SK-N-SH treated with all-trans-retinoic acid at 6 μM for 48 hours (cell line): ENCODE measurements around the gene CENPT.

Experiments
- ATAC-seq: fragments of 200-7000 bp; cut with Tn5 transposase; 3 replicates; pipeline ENCODE4 v1.9.1; 2020; ENCODE audit warnings: mild to moderate bottlenecking, moderate library complexity
- ARNTL ChIP-seq: fragments of 450-650 bp; formaldehyde crosslinking; IDR thresholded peaks from 2 replicates; pipeline ENCODE4 v1.5.0; 2020; ENCODE audit warnings: low read depth, mild to moderate bottlenecking, moderate library complexity, borderline replicate concordance
- GLIS3 ChIP-seq: fragments of 250-450 bp; sonication (Bioruptor Pico); IDR thresholded peaks from 2 replicates; pipeline ENCODE4 v1.5.0; 2020; ENCODE audit warnings: mild to moderate bottlenecking, moderate library complexity
- OSR1 ChIP-seq: fragments of 250-450 bp; sonication (Bioruptor Pico); IDR thresholded peaks from 2 replicates; pipeline ENCODE4 v1.8.0; 2022; ENCODE audit warnings: moderate library complexity, mild to moderate bottlenecking, inconsistent platforms
- PPARA ChIP-seq: fragments of 250-450 bp; sonication (Bioruptor Pico); IDR thresholded peaks from 2 replicates; pipeline ENCODE4 v1.5.0; 2020; ENCODE audit warnings: mild to moderate bottlenecking, borderline replicate concordance
- RARB ChIP-seq: fragments of 250-450 bp; sonication (Bioruptor Pico); IDR thresholded peaks from 2 replicates; pipeline ENCODE4 v1.8.0; 2021; ENCODE audit warnings: mild to moderate bottlenecking, moderate library complexity
- SNAI2 ChIP-seq: fragments of 250-450 bp; sonication (Bioruptor Pico); IDR thresholded peaks from 2 replicates; pipeline ENCODE4 v1.5.0; 2020; ENCODE audit warnings: mild to moderate bottlenecking, moderate library complexity
- TCF4 ChIP-seq: fragments of 250-450 bp; sonication (Bioruptor Pico); IDR thresholded peaks from 2 replicates; pipeline ENCODE4 v1.8.0; 2021; ENCODE audit warnings: mild to moderate bottlenecking, moderate library complexity, borderline replicate concordance
- ZC3H10 ChIP-seq: fragments of 250-450 bp; sonication (Bioruptor Pico); IDR thresholded peaks from 2 replicates; pipeline ENCODE4 v1.5.1; 2021; ENCODE audit warnings: mild to moderate bottlenecking, moderate library complexity
- ZFP3 ChIP-seq: fragments of 250-450 bp; sonication (Bioruptor Pico); IDR thresholded peaks from 2 replicates; pipeline ENCODE4 v1.5.0; 2020; ENCODE audit warnings: mild to moderate bottlenecking, moderate library complexity
- ZNF565 ChIP-seq: fragments of 450-650 bp; formaldehyde crosslinking; conservative IDR thresholded peaks from 2 replicates; pipeline ENCODE4 v1.5.0; 2020; ENCODE audit warnings: low read depth, mild to moderate bottlenecking, moderate library complexity
- ZNF70 ChIP-seq: fragments of 450-650 bp; formaldehyde crosslinking; IDR thresholded peaks from 2 replicates; pipeline ENCODE4 v1.5.0; 2020; ENCODE audit warnings: mild to moderate bottlenecking, moderate library complexity
- ZNF8 ChIP-seq: fragments of 450-650 bp; formaldehyde crosslinking; IDR thresholded peaks from 2 replicates; pipeline ENCODE4 v1.5.0; 2020; ENCODE audit warnings: mild to moderate bottlenecking, moderate library complexity
- TF ChIP-seq, protein P1 (sequence below): fragments of 250-450 bp; sonication (Bioruptor Pico); IDR thresholded peaks from 2 replicates; pipeline ENCODE4 v1.5.0; 2020; ENCODE audit warnings: mild to moderate bottlenecking, moderate library complexity
- TF ChIP-seq, protein P2 (sequence below): fragments of 250-450 bp; sonication (Bioruptor Pico); IDR thresholded peaks from 2 replicates; pipeline ENCODE4 v1.5.1; 2021; ENCODE audit warnings: mild to moderate bottlenecking, moderate library complexity
- TF ChIP-seq, protein P3 (sequence below): fragments of 250-450 bp; sonication (Bioruptor Pico); IDR thresholded peaks from 2 replicates; pipeline ENCODE4 v1.8.0; 2020; ENCODE audit warnings: mild to moderate bottlenecking, moderate library complexity, borderline replicate concordance
- TF ChIP-seq, protein P4 (sequence below): fragments of 250-450 bp; sonication (Bioruptor Pico); IDR thresholded peaks from 2 replicates; pipeline ENCODE4 v1.5.1; 2020; ENCODE audit warnings: low read depth, mild to moderate bottlenecking, moderate library complexity

CENPT gene

DNA sequence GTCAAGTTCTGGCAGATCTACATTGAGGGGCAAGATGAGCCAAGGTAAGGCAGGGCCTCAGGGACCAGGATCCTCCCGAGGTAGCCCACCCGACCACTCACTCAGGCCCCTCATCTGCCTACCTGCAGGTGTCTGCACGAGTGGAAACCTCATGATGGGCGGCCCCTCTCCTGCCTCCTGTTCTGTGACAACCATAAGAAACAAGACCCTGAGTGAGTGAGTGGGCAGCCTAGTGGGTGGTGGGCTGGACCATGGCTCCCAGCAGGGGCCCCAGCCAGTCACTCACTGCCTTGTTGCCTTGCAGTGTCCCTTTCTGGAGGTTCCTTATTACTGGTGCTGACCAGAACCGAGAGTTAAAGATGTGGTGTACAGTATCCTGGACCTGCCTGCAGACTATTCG, 30.7 kb upstream of the CENPT start:
- no peak for TF ChIP-seq ARNTL (CRISPR knock-in tag)
- TF ChIP-seq, protein P1, sequence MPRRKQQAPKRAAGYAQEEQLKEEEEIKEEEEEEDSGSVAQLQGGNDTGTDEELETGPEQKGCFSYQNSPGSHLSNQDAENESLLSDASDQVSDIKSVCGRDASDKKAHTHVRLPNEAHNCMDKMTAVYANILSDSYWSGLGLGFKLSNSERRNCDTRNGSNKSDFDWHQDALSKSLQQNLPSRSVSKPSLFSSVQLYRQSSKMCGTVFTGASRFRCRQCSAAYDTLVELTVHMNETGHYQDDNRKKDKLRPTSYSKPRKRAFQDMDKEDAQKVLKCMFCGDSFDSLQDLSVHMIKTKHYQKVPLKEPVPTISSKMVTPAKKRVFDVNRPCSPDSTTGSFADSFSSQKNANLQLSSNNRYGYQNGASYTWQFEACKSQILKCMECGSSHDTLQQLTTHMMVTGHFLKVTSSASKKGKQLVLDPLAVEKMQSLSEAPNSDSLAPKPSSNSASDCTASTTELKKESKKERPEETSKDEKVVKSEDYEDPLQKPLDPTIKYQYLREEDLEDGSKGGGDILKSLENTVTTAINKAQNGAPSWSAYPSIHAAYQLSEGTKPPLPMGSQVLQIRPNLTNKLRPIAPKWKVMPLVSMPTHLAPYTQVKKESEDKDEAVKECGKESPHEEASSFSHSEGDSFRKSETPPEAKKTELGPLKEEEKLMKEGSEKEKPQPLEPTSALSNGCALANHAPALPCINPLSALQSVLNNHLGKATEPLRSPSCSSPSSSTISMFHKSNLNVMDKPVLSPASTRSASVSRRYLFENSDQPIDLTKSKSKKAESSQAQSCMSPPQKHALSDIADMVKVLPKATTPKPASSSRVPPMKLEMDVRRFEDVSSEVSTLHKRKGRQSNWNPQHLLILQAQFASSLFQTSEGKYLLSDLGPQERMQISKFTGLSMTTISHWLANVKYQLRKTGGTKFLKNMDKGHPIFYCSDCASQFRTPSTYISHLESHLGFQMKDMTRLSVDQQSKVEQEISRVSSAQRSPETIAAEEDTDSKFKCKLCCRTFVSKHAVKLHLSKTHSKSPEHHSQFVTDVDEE (CRISPR knock-in tag) = no peak
- TF ChIP-seq, protein P2, sequence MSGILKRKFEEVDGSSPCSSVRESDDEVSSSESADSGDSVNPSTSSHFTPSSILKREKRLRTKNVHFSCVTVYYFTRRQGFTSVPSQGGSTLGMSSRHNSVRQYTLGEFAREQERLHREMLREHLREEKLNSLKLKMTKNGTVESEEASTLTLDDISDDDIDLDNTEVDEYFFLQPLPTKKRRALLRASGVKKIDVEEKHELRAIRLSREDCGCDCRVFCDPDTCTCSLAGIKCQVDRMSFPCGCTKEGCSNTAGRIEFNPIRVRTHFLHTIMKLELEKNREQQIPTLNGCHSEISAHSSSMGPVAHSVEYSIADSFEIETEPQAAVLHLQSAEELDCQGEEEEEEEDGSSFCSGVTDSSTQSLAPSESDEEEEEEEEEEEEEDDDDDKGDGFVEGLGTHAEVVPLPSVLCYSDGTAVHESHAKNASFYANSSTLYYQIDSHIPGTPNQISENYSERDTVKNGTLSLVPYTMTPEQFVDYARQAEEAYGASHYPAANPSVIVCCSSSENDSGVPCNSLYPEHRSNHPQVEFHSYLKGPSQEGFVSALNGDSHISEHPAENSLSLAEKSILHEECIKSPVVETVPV (CRISPR knock-in tag) = no peak
- TF ChIP-seq ZNF8 = no peak
- no peak for TF ChIP-seq GLIS3 (CRISPR knock-in tag)
- TF ChIP-seq RARB (CRISPR knock-in tag) = no peak
- no peak for TF ChIP-seq ZNF70
- TF ChIP-seq, protein P3, sequence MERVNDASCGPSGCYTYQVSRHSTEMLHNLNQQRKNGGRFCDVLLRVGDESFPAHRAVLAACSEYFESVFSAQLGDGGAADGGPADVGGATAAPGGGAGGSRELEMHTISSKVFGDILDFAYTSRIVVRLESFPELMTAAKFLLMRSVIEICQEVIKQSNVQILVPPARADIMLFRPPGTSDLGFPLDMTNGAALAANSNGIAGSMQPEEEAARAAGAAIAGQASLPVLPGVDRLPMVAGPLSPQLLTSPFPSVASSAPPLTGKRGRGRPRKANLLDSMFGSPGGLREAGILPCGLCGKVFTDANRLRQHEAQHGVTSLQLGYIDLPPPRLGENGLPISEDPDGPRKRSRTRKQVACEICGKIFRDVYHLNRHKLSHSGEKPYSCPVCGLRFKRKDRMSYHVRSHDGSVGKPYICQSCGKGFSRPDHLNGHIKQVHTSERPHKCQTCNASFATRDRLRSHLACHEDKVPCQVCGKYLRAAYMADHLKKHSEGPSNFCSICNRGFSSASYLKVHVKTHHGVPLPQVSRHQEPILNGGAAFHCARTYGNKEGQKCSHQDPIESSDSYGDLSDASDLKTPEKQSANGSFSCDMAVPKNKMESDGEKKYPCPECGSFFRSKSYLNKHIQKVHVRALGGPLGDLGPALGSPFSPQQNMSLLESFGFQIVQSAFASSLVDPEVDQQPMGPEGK (CRISPR knock-in tag) = no peak
- no peak for TF ChIP-seq ZFP3 (CRISPR knock-in tag)
- TF ChIP-seq TCF4 = no peak
- TF ChIP-seq, protein P4, sequence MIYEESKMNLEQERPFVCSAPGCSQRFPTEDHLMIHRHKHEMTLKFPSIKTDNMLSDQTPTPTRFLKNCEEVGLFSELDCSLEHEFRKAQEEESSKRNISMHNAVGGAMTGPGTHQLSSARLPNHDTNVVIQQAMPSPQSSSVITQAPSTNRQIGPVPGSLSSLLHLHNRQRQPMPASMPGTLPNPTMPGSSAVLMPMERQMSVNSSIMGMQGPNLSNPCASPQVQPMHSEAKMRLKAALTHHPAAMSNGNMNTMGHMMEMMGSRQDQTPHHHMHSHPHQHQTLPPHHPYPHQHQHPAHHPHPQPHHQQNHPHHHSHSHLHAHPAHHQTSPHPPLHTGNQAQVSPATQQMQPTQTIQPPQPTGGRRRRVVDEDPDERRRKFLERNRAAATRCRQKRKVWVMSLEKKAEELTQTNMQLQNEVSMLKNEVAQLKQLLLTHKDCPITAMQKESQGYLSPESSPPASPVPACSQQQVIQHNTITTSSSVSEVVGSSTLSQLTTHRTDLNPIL (CRISPR knock-in tag) = no peak
- no peak for TF ChIP-seq PPARA (CRISPR knock-in tag)
- no peak for TF ChIP-seq SNAI2 (CRISPR knock-in tag)
- no peak for TF ChIP-seq ZNF565 (CRISPR knock-in tag)
- no peak for TF ChIP-seq ZC3H10
- ATAC-seq = no peak

DNA sequence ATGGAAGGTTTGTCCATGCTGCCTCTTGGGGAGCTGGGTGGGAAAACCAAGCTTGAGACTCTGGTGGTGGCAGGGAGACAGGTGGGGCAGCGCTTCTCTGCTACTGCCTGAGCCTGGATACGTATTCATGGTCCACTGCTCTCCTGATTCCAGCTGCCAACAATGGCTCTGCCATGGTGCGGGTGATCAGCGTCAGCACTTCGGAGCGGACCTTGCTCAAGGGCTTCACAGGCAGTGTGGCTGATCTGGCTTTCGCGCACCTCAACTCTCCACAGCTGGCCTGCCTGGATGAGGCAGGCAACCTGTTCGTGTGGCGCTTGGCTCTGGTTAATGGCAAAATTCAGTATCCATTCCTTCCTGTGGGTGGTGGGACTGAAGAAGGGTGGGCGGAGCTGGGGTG, 29.6 kb upstream of the CENPT start:
- no peak for ATAC-seq
- no peak for TF ChIP-seq ARNTL (CRISPR knock-in tag)

DNA sequence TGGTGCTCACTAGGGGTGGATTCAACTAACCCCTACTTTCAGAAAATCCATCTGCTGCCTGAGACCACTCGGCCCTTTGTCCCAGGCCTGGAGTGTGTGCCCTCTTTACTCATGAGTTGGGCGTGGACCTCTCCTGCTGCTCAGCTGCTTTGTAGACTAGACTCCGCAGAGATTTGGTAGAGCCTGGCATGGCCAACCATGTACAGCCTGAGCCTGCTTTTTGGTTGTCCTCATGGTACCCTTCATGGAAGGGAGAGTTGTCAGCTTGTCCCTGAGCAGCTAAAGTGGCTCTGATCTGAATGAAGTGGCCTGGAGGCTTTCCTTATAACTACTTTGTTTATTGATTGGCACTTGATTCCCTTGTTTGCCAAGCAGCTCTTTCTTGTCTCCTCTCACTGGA, 26.9 kb upstream of the CENPT start:
- no peak for ATAC-seq
- TF ChIP-seq, protein P1 (CRISPR knock-in tag) = no peak
- TF ChIP-seq OSR1 (CRISPR knock-in tag) = no peak
- TF ChIP-seq, protein P4 (CRISPR knock-in tag) = no peak
- no peak for TF ChIP-seq ZFP3 (CRISPR knock-in tag)
- TF ChIP-seq ARNTL (CRISPR knock-in tag) = no peak
- TF ChIP-seq RARB (CRISPR knock-in tag) = no peak
- TF ChIP-seq PPARA (CRISPR knock-in tag) = no peak
- TF ChIP-seq, protein P3 (CRISPR knock-in tag) = no peak
- no peak for TF ChIP-seq SNAI2 (CRISPR knock-in tag)
- TF ChIP-seq, all 23 proteins: peak for 0
